ENCODE measurements around the gene TEX53.
A peak's percentile ranks its signal among the peaks of the same experiment; 100 is the strongest.

Gene TEX53

GRCh38 chr9:114678795-114679194 is 21.2 kb upstream of the TEX53 start:
- no peak for DNase-seq

GRCh38 chr9:114678130-114678529 is 20.5 kb upstream of the TEX53 start:
- no peak for DNase-seq

- no peak for DNase-seq
Measured at GRCh38 chr9:114677418-114677817, 19.8 kb upstream of the TEX53 start.

- no peak for DNase-seq
Measured at GRCh38 chr9:114676901-114677300, 19.3 kb upstream of the TEX53 start.

GRCh38 chr9:114674798-114675540 is 17.4 kb upstream of the TEX53 start:
- no peak for DNase-seq

GRCh38 chr9:114674076-114674797 is 16.6 kb upstream of the TEX53 start:
- no peak for DNase-seq

- DNase-seq, result no peak
Measured at GRCh38 chr9:114671605-114672004, 14.0 kb upstream of the TEX53 start.

- DNase-seq, result no peak
Measured at GRCh38 chr9:114669961-114670360, 12.4 kb upstream of the TEX53 start.

GRCh38 chr9:114668146-114668545 is 10.5 kb upstream of the TEX53 start:
- no peak for DNase-seq

- no peak for DNase-seq
Measured at GRCh38 chr9:114666851-114667250, 9.2 kb upstream of the TEX53 start.

- DNase-seq, result no peak
Measured at GRCh38 chr9:114666401-114666800, 8.8 kb upstream of the TEX53 start.

GRCh38 chr9:114664181-114664580 is 6.6 kb upstream of the TEX53 start:
- no peak for DNase-seq

- peak; percentile 71 for DNase-seq
Measured at GRCh38 chr9:114662081-114662989, 4.7 kb upstream of the TEX53 start.

GRCh38 chr9:114656301-114656700 is 1.3 kb downstream of the TEX53 start:
- DNase-seq, result no peak

- no peak for DNase-seq
Measured at GRCh38 chr9:114655689-114656088, 1.9 kb downstream of the TEX53 start.

GRCh38 chr9:114653556-114654159 is 3.9 kb downstream of the TEX53 start:
- peak; percentile 84 for DNase-seq

GRCh38 chr9:114652776-114653555 is 4.6 kb downstream of the TEX53 start:
- DNase-seq, result peak; percentile 11

- no peak for DNase-seq
Measured at GRCh38 chr9:114643896-114644295, 13.7 kb downstream of the TEX53 start.

- DNase-seq, result no peak
Measured at GRCh38 chr9:114643001-114643400, 14.6 kb downstream of the TEX53 start.

- no peak for DNase-seq
Measured at GRCh38 chr9:114641967-114642366, 15.6 kb downstream of the TEX53 start.

GRCh38 chr9:114638404-114638803 is 19.2 kb downstream of the TEX53 start:
- no peak for DNase-seq

- no peak for DNase-seq
Measured at GRCh38 chr9:114634387-114634786, 23.2 kb downstream of the TEX53 start.

Measured in activated CD4-positive, alpha-beta T cell treated with anti-CD3 and anti-CD28 coated beads, Interleukin-10, Interleukin-2, amounts not matched to agents 100 ng/mL and 50 ng/mL, durations not matched to agents 16 hours and 8 hours (primary cell).